ENCODE results near the gene RGP1. TPM values are rescaled to one million over a fixed set of nuclear protein-coding genes. Genes with fewer than 3 reads are reported as not detected.

The RGP1 gene
- polyA plus RNA-seq, 3 donors = 2.3 to 9.0 (median 3.3) TPM

DNA sequence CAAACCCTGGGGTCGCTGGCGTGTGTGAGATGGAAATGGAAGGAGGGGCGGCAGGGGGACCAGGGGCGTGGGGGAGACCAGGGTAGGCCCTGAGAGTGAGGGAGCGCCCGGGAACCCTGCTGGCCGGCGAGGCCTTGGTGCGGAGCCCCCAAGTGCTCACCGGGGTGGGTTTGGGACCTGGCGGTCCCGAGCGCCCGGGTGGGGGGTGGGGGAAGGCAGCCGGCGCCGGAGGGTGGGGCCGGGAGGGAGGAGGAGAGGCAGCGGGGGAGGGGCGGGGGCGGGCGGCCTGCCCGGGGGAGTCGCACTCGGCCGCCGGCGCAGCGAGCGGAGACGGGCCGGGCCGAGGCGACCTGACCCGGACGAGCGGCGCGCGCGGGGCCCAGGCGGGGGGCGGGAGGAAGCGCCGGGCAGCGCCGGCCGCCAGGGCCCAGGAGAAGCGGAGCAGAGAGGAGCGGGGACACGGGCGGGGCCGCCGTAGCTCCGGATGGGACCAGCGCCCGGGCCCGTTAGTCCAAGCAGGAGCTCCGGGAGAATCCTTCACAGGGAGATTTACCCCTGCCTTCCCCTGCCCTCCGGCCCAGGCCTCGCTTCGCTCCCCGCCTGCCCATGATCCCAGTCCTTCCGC is 42.3 kb downstream of the RGP1 start, which contains the start of gene NPR2:
Gene NPR2 (plus strand): TSS at position 295 of the 625 bp plus-strand sequence. CDS start 818 bp downstream, outside the sequence.
- TF ChIP-seq, protein P1, sequence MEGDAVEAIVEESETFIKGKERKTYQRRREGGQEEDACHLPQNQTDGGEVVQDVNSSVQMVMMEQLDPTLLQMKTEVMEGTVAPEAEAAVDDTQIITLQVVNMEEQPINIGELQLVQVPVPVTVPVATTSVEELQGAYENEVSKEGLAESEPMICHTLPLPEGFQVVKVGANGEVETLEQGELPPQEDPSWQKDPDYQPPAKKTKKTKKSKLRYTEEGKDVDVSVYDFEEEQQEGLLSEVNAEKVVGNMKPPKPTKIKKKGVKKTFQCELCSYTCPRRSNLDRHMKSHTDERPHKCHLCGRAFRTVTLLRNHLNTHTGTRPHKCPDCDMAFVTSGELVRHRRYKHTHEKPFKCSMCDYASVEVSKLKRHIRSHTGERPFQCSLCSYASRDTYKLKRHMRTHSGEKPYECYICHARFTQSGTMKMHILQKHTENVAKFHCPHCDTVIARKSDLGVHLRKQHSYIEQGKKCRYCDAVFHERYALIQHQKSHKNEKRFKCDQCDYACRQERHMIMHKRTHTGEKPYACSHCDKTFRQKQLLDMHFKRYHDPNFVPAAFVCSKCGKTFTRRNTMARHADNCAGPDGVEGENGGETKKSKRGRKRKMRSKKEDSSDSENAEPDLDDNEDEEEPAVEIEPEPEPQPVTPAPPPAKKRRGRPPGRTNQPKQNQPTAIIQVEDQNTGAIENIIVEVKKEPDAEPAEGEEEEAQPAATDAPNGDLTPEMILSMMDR (IDR thresholded peaks at IDR 0.05) = no peak
- Histone ChIP-seq H3K4me3 (replicated peaks in 1 of 3; ENCODE audit: low read depth in 2 of 3, low read length in 3 of 3) (no peak within 1 kb of the TSS), H3K27me3 (ENCODE audit: control insufficient read depth in 2 of 2, insufficient read depth in 2 of 2, low read length in 2 of 2) (peaks cover 0 to 13% of the 10 kb centered on the region in 2 donors), H2AFZ (ENCODE audit: insufficient read depth, low read depth, low read length, poor library complexity, severe bottlenecking) (peak within 1 kb of the TSS; percentile 46), H3K4me2 (replicated peaks; ENCODE audit: extremely low read depth, low read length, poor library complexity, severe bottlenecking) (peak within 1 kb of the TSS; percentile 35), H3K27ac (ENCODE audit: low read depth in 1 of 2, low read length in 2 of 2) (no peak within 1 kb of the TSS), H3K79me2 (ENCODE audit: insufficient read depth, low read length) (no peaks in the 10 kb centered on the region), H3K36me3 (replicated peaks in 1 of 2; ENCODE audit: control insufficient read depth in 1 of 2, insufficient read depth in 2 of 2, low read length in 2 of 2) (no peaks in the 10 kb centered on the region), H3K9me3 (replicated peaks in 1 of 2; ENCODE audit: control insufficient read depth in 1 of 2, insufficient read depth in 1 of 2, low read length in 2 of 2) (no peaks in the 10 kb centered on the region), H4K20me1 (ENCODE audit: insufficient read depth, low read length) (no peaks in the 10 kb centered on the region), H3K9ac (ENCODE audit: insufficient read depth, low read length, poor library complexity, severe bottlenecking) (no peak within 1 kb of the TSS), H3K4me1 (ENCODE audit: control insufficient read depth in 1 of 2, insufficient read depth in 2 of 2, low read length in 2 of 2) (no peaks in the 10 kb centered on the region)
- peak within 1 kb of the TSS; percentile 34 to 74 for H3K4me3 Mint-ChIP-seq
- H3K36me3 Mint-ChIP-seq = peaks cover 0 to 1% of the 10 kb centered on the region in 2 donors
- H3K27ac Mint-ChIP-seq = no peak within 1 kb of the TSS
- DNase-seq = no peak
- H3K4me1 Mint-ChIP-seq = peaks cover 11% of the 10 kb centered on the region
- intact Hi-C loops (cut with micrococcal nuclease) = loop anchor here in 1 of 2 donors (5.0 kb wide), 1 partner anchor 91 kb away; no protein-coding TSS in a partner anchor
- peaks cover 0 to 4% (median 0%) of the 10 kb centered on the region in 7 donors for H3K9me3 Mint-ChIP-seq
- 28% methylated on average over 42 of the region's 64 CpGs for WGBS (ENCODE audit: insufficient coverage)
- H3K27me3 Mint-ChIP-seq (ENCODE audit: low read depth in 3 of 3) = peaks cover 15 to 23% (median 15%) of the 10 kb centered on the region in 3 donors

DNA sequence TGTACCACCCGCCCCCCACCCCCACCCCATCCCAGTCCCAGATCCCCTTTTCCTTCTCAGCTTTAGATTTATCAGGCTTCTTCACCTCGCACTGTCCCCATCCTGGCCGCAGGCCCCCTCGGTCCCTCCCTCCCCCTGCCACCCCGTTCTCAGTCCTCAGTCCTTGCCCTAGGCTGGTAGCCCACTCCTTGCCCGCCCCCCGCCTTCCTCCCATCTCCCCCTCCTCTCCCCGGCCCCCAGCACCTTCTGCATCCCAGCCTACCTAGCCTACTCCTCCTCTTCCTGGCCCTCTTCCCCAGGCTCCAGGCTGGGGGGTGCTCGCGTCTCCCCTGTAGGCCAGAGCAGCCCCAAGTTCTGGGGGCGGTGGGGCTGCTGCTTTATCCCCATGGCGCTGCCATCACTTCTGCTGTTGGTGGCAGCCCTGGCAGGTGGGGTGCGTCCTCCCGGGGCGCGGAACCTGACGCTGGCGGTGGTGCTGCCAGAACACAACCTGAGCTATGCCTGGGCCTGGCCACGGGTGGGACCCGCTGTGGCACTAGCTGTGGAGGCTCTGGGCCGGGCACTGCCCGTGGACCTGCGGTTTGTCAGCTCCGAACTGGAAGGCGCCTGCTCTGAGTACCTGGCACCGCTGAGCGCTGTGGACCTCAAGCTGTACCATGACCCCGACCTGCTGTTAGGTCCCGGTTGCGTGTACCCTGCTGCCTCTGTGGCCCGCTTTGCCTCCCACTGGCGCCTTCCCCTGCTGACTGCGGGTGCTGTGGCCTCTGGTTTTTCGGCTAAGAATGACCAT is 43.1 kb downstream of the RGP1 start:
- H3K4me2 ChIP-seq (replicated peaks; ENCODE audit: extremely low read depth, low read length, poor library complexity, severe bottlenecking) = peak overlapping the region; percentile 35
- WGBS (ENCODE audit: insufficient coverage) = 96% methylated on average over 26 of the region's 34 CpGs
- H3K36me3 ChIP-seq (replicated peaks in 1 of 2; ENCODE audit: control insufficient read depth in 1 of 2, insufficient read depth in 2 of 2, low read length in 2 of 2) = no peaks in the 10 kb centered on the region
- peaks cover 11% of the 10 kb centered on the region for H3K4me1 Mint-ChIP-seq
- H3K27ac ChIP-seq (ENCODE audit: low read depth in 1 of 2, low read length in 2 of 2) = no peak overlapping the region
- peaks cover 15 to 23% (median 15%) of the 10 kb centered on the region in 3 donors for H3K27me3 Mint-ChIP-seq (ENCODE audit: low read depth in 3 of 3)
- peak overlapping the region; percentile 46 for H2AFZ ChIP-seq (ENCODE audit: insufficient read depth, low read depth, low read length, poor library complexity, severe bottlenecking)
- H3K9me3 ChIP-seq (replicated peaks in 1 of 2; ENCODE audit: control insufficient read depth in 1 of 2, insufficient read depth in 1 of 2, low read length in 2 of 2) = no peaks in the 10 kb centered on the region
- H3K4me3 ChIP-seq (replicated peaks in 1 of 3; ENCODE audit: low read depth in 2 of 3, low read length in 3 of 3) = no peak overlapping the region
- H3K27ac Mint-ChIP-seq = no peak overlapping the region
- intact Hi-C loops (cut with micrococcal nuclease) = loop anchor here in 1 of 2 donors (5.0 kb wide), 1 partner anchor 90 kb away; no protein-coding TSS in a partner anchor
- peaks cover 0 to 4% (median 0%) of the 10 kb centered on the region in 7 donors for H3K9me3 Mint-ChIP-seq
- H3K4me3 Mint-ChIP-seq = peak overlapping the region in 1 of 2 donors; percentile 33
- TF ChIP-seq, protein P1 (IDR thresholded peaks at IDR 0.05) = no peak
- peaks cover 0 to 13% of the 10 kb centered on the region in 2 donors for H3K27me3 ChIP-seq (ENCODE audit: control insufficient read depth in 2 of 2, insufficient read depth in 2 of 2, low read length in 2 of 2)
- no peak overlapping the region for H3K9ac ChIP-seq (ENCODE audit: insufficient read depth, low read length, poor library complexity, severe bottlenecking)
- H3K36me3 Mint-ChIP-seq = peaks cover 0 to 1% of the 10 kb centered on the region in 2 donors
- H4K20me1 ChIP-seq (ENCODE audit: insufficient read depth, low read length) = no peaks in the 10 kb centered on the region
- no peaks in the 10 kb centered on the region for H3K4me1 ChIP-seq (ENCODE audit: control insufficient read depth in 1 of 2, insufficient read depth in 2 of 2, low read length in 2 of 2)
- H3K79me2 ChIP-seq (ENCODE audit: insufficient read depth, low read length) = no peaks in the 10 kb centered on the region
- no peak for DNase-seq

Data from CD14-positive monocyte (primary cell).